HL-60 (cell line): ENCODE data around the gene RNF128.
"Not testable (repeated sequence)": the region's sequence is repeated elsewhere in the genome, so short reads cannot be mapped to it uniquely, and the experiment has no call there.

ENCODE experiments used
- DNase-seq, 2 experiments: peaks; one replicate each; pipeline ENCODE4 v3.0.0-alpha.2; 2010 to 2020; ENCODE audit warnings: low read depth in 1 of 2, low spot score in 1 of 2
- H3K27ac ChIP-seq: fragments of 250-450 bp; sonication (Bioruptor Pico); replicated peaks from 2 replicates; pipeline ENCODE4 v1.5.1; 2020; ENCODE audit warnings: mild to moderate bottlenecking, moderate library complexity
- H3K27me3 ChIP-seq: fragments of 250-450 bp; sonication (Bioruptor Pico); 2 replicates; pipeline ENCODE4 v1.5.1; 2021; ENCODE audit warnings: mild to moderate bottlenecking, moderate library complexity; ENCODE audit not compliant: insufficient read depth, poor library complexity, severe bottlenecking
- H3K4me3 ChIP-seq: replicated peaks from 2 replicates; pipeline ENCODE4 v1.5.1; 2011; ENCODE audit warnings: mild to moderate bottlenecking, control low read depth, low read length; ENCODE audit not compliant: insufficient read depth
- GABPA ChIP-seq: IDR thresholded peaks from 2 replicates; pipeline ENCODE4 v1.6.1; 2012; ENCODE audit warnings: low read depth
- POLR2AphosphoS5 ChIP-seq: IDR thresholded peaks from 2 replicates; pipeline ENCODE4 v1.6.1; 2012; ENCODE audit warnings: low read depth
- SPI1 ChIP-seq: IDR thresholded peaks from 2 replicates; pipeline ENCODE4 v1.6.1; 2012; ENCODE audit warnings: low read depth, mild to moderate bottlenecking, borderline replicate concordance
- TF ChIP-seq, protein P1 (sequence below): IDR thresholded peaks from 2 replicates; pipeline ENCODE4 v1.6.1; 2012; ENCODE audit warnings: low read depth; ENCODE audit not compliant: insufficient replicate concordance
- TF ChIP-seq, protein P2 (sequence below): IDR thresholded peaks from one replicate; pipeline ENCODE4 v1.5.1; 2011; ENCODE audit warnings: low read length, control low read depth, inconsistent platforms; ENCODE audit not compliant: insufficient read depth

Gene RNF128

DNA sequence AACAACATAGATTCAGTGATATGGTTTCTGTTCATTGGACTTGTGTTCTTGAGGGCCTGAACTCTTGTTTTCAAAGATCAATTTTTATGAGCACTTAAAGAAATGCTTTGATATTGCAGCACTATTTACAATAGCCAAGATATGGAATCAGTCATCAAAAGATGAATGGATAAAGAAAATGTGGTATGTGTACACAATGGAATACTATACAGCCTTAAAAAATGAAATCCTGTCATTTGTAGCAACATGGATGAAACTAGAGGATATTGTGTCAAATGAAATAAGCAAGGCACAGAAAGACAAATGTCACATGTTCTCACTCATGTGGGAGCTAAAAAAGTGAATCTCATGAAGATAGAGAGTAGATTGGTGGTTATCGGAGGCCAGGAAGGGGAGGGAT, 21.9 kb downstream of the RNF128 start:
- Histone ChIP-seq H3K4me3 (no peak overlapping the region), H3K27ac (no peak overlapping the region), H3K27me3 (no peaks in the 10 kb centered on the region)
- no peak for TF ChIP-seq GABPA
- DNase-seq: no peak

DNA sequence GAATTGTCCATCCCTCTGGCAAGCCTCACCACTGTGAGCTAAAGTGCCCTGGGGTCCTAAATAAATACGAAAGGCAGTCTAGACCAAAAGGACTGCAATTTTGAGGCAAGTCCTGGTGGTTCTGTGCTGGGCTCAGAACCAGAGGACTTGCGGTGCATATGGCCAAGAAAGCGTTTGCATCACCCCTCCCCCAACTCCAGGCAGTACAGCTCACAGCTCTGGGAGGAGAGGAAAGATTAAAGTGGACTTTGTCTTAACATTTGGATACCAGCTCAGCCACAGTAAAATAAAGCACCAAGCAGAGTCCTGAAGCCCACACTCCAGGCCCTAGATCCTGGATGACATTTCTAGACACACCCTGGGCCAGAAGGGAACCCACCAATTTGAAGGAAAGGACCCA, 24.9 kb downstream of the RNF128 start:
- DNase-seq: no peak
- H3K4me3 ChIP-seq: no peak overlapping the region
- TF ChIP-seq POLR2AphosphoS5 (no peak), SPI1 (no peak), GABPA (no peak)
- TF ChIP-seq, protein P1, sequence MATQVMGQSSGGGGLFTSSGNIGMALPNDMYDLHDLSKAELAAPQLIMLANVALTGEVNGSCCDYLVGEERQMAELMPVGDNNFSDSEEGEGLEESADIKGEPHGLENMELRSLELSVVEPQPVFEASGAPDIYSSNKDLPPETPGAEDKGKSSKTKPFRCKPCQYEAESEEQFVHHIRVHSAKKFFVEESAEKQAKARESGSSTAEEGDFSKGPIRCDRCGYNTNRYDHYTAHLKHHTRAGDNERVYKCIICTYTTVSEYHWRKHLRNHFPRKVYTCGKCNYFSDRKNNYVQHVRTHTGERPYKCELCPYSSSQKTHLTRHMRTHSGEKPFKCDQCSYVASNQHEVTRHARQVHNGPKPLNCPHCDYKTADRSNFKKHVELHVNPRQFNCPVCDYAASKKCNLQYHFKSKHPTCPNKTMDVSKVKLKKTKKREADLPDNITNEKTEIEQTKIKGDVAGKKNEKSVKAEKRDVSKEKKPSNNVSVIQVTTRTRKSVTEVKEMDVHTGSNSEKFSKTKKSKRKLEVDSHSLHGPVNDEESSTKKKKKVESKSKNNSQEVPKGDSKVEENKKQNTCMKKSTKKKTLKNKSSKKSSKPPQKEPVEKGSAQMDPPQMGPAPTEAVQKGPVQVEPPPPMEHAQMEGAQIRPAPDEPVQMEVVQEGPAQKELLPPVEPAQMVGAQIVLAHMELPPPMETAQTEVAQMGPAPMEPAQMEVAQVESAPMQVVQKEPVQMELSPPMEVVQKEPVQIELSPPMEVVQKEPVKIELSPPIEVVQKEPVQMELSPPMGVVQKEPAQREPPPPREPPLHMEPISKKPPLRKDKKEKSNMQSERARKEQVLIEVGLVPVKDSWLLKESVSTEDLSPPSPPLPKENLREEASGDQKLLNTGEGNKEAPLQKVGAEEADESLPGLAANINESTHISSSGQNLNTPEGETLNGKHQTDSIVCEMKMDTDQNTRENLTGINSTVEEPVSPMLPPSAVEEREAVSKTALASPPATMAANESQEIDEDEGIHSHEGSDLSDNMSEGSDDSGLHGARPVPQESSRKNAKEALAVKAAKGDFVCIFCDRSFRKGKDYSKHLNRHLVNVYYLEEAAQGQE: no peak
- TF ChIP-seq, protein P2, sequence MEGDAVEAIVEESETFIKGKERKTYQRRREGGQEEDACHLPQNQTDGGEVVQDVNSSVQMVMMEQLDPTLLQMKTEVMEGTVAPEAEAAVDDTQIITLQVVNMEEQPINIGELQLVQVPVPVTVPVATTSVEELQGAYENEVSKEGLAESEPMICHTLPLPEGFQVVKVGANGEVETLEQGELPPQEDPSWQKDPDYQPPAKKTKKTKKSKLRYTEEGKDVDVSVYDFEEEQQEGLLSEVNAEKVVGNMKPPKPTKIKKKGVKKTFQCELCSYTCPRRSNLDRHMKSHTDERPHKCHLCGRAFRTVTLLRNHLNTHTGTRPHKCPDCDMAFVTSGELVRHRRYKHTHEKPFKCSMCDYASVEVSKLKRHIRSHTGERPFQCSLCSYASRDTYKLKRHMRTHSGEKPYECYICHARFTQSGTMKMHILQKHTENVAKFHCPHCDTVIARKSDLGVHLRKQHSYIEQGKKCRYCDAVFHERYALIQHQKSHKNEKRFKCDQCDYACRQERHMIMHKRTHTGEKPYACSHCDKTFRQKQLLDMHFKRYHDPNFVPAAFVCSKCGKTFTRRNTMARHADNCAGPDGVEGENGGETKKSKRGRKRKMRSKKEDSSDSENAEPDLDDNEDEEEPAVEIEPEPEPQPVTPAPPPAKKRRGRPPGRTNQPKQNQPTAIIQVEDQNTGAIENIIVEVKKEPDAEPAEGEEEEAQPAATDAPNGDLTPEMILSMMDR: no peak
- H3K27me3 ChIP-seq: no peaks in the 10 kb centered on the region
- H3K27ac ChIP-seq: no peak overlapping the region

DNA sequence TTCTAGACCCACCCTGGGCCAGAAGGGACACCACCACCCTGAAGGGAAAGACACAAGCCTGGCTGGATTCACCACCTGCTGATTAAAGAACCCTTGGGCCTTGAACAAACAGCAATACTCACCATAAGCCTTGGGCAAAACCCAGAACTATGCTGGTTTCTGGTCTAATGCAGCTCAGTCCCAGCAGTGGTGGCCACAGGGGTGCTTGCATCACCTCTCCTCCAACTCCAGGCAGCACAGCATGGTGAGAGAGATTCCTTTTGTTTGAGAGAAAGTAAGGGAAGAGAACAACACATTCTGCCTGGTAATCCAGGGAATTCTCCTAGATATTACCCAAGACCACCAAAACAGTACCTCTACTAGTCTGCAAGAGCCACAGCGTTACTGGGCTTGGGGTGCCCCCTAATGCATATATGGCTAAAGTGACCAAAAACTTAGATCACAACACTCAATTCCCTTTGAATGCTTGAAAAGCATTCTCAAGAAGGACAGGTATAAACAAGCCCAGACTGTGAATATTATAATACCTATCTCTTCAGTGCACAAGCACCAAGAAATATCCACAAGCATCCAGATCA, 25.7 kb downstream of the RNF128 start:
- Histone ChIP-seq H3K27ac (no peak overlapping the region), H3K4me3 (no peak overlapping the region), H3K27me3 (no peaks in the 10 kb centered on the region)
- DNase-seq: no peak
- TF ChIP-seq GABPA (no peak), SPI1 (no peak), POLR2AphosphoS5 (no peak)
- TF ChIP-seq, protein P1: no peak
- TF ChIP-seq, protein P2: no peak

DNA sequence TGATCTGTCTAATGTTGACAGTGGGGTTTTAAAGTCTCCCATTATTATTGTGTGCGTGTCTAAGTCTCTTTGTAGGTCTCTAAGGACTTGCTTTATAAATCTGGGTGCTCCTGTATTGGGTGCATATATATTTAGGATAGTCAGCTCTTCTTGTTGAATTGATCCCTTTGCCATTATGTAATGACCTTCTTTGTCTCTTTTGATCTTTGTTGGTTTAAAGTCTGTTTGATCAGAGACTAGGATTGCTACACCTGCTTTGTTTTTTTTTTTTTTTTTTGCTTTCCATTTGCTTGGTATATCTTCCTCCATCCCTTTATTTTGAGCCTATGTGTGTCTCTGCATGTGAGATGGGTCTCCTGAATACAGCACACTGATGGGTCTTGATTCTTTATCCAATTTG, 42.8 kb downstream of the RNF128 start:
- not testable (repeated sequence) for H3K4me3 ChIP-seq, H3K27ac ChIP-seq, H3K27me3 ChIP-seq, DNase-seq

DNA sequence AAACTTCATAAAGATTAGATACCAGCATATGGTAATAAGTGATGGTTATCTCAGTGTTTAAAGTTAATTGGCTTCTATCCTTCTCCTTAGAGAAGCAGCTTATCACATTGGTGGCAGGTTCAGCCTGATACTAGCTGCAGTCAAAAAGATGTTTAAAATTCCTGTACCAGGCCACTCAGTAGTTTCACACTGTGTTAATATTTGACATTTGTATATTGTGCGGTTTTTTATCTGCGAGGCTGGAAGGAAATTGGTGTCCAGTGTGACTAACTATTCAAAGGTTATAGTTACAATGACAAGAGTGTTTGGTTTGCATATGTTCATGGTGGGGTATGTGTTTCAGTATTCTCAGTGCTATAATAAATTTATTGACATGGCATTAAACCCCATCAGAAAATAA, 48.5 kb downstream of the RNF128 start:
- Histone ChIP-seq H3K27me3 (no peaks in the 10 kb centered on the region), H3K27ac (no peak overlapping the region), H3K4me3 (no peak overlapping the region)
- no peak for DNase-seq
- TF ChIP-seq POLR2AphosphoS5 (no peak), GABPA (no peak), SPI1 (no peak)
- TF ChIP-seq, protein P2: no peak
- TF ChIP-seq, protein P1: no peak
